Heart left ventricle (tissue), 13 donors: Measurements from ENCODE around the gene MSH3.

Experiments
- POLR2A ChIP-seq, 2 donors: fragments of 450-650 bp; IDR thresholded peaks; one replicate each; pipeline ENCODE4 v1.6.1; 2017; ENCODE audit warnings: antibody characterized with exemption in 2 of 2, mild to moderate bottlenecking in 2 of 2, moderate library complexity in 2 of 2
- TF ChIP-seq, protein P1 (sequence below), 12 donors: fragments of 200-600 bp; sonication (generic) in 4 of 12; IDR thresholded peaks; one replicate each; pipeline versions ENCODE4 v1.5.0 to v1.8.0; 2018 to 2022; ENCODE audit warnings: antibody characterized with exemption in 12 of 12, mild to moderate bottlenecking in 5 of 12
- donor health status: ischemic (EF 13 %, LVEDD 7.1; RV severe dilation, severe dysfunction).
- donor health status: DM: no; HTN: yes; CAD: no.
- donor health status: DM: no; HTN: no; CAD: no.
- donor health status: ischemic (EF 25% LVEDD 6.9; RV normal size, moderate dysfunction).
- donor health status: ischemic (EF 25% LVEDD 5.7; RV mildly dilated, moderate dysfunction).
- donor health status: ischemic (EF 35%, LVEDD 5.7; RV mildly dilated, moderate dysfunction).
- donor health status: nonischemic (EF 11% LVEDD 7.7; RV severe dilation, severe dysfunction).
- donor health status: DM: yes; HTN: yes; CAD: no.
- donor health status: PGD.
- donor health status: ischemic (EF 29% LVEDD 5.4; RV normal size, mild dysfunction).
- donor health status: nonischemic (EF 23%, LVEDD 6.1; RV moderate dilation, normal function).

DNA sequence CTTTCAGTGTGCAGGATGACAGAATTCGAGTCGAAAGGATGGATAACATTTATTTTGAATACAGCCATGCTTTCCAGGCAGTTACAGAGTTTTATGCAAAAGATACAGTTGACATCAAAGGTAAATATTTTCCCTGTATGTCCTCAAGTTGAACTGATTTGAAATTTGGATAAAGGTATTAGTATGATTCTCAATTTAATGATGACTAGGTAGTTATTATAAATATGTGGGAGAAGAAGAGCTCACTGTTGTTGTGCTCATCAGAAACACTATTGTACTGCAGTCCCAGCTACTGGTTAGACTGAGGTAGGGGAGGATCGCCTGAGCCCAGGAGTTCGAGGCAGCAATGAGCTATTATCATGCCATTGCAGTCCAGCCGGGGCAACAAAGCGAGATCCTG, 71.0 kb downstream of the MSH3 start:
- TF ChIP-seq, protein P1, sequence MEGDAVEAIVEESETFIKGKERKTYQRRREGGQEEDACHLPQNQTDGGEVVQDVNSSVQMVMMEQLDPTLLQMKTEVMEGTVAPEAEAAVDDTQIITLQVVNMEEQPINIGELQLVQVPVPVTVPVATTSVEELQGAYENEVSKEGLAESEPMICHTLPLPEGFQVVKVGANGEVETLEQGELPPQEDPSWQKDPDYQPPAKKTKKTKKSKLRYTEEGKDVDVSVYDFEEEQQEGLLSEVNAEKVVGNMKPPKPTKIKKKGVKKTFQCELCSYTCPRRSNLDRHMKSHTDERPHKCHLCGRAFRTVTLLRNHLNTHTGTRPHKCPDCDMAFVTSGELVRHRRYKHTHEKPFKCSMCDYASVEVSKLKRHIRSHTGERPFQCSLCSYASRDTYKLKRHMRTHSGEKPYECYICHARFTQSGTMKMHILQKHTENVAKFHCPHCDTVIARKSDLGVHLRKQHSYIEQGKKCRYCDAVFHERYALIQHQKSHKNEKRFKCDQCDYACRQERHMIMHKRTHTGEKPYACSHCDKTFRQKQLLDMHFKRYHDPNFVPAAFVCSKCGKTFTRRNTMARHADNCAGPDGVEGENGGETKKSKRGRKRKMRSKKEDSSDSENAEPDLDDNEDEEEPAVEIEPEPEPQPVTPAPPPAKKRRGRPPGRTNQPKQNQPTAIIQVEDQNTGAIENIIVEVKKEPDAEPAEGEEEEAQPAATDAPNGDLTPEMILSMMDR (IDR thresholded peaks at IDR 0.05): no peak
- no peak for TF ChIP-seq POLR2A (IDR thresholded peaks at IDR 0.05)
